Suprapubic skin (tissue), 4 donors: ENCODE measurements around the gene IL17F. TPM values are rescaled to one million over a fixed set of nuclear protein-coding genes. Genes with fewer than 3 reads are reported as not detected.

Source experiments
- DNase-seq, 2 donors: peaks; one replicate each; pipeline ENCODE4 v3.0.0-alpha.2; 2019; ENCODE audit warnings: low spot score in 2 of 2
- H3K27ac ChIP-seq: fragments of 200-600 bp; sonication (generic); one replicate; pipeline ENCODE4 v1.5.1; 2019
- H3K27me3 ChIP-seq: fragments of 200-600 bp; sonication (generic); one replicate; pipeline ENCODE4 v1.5.1; 2019
- H3K36me3 ChIP-seq: fragments of 200-600 bp; sonication (generic); one replicate; pipeline ENCODE4 v1.5.1; 2019
- H3K4me1 ChIP-seq: fragments of 200-600 bp; sonication (generic); one replicate; pipeline ENCODE4 v1.5.1; 2019
- H3K4me3 ChIP-seq: fragments of 200-600 bp; sonication (generic); one replicate; pipeline ENCODE4 v1.5.1; 2019; ENCODE audit warnings: mild to moderate bottlenecking
- H3K9me3 ChIP-seq: fragments of 200-600 bp; sonication (generic); one replicate; pipeline ENCODE4 v1.5.1; 2019
- CTCF ChIP-seq, 2 donors: fragments of 200-600 bp in 1 of 2; fragments of 450-650 bp in 1 of 2; sonication (generic) in 1 of 2; IDR thresholded peaks; one replicate each; pipeline ENCODE4 v1.5.1; 2016 to 2019; ENCODE audit warnings: antibody characterized with exemption in 2 of 2, mild to moderate bottlenecking in 1 of 2, moderate library complexity in 1 of 2
- EP300 ChIP-seq: sonication (generic); formaldehyde crosslinking; IDR thresholded peaks from one replicate; pipeline ENCODE4 v1.6.1; 2017; ENCODE audit warnings: antibody characterized with exemption
- POLR2A ChIP-seq, 2 donors: fragments of 450-650 bp; IDR thresholded peaks; one replicate each; pipeline ENCODE4 v1.6.1; 2017; ENCODE audit warnings: antibody characterized with exemption in 2 of 2, mild to moderate bottlenecking in 2 of 2, moderate library complexity in 2 of 2
- POLR2AphosphoS5 ChIP-seq, 3 donors: sonication (generic); formaldehyde crosslinking; IDR thresholded peaks; one replicate each; pipeline ENCODE4 v1.6.1; 2017; ENCODE audit warnings: antibody characterized with exemption in 3 of 3
- WGBS: methylation state at CpG from one replicate; pipeline ENCODE4 v1.1.5; 2018; 5-methylcytosine and 5-hydroxymethylcytosine counted together
- total RNA-seq, 4 donors: library from RNA; depleted of rRNA; stranded (reverse); fragments of >200 nt; gene quantifications; one replicate each; pipeline ENCODE4 v1.1.0, GENCODE V29; 2016

Gene IL17F
- total RNA-seq, 4 donors from 2014 or later: not detected

- WGBS: 90% methylated on average over 9 of the region's 9 CpGs
- Histone ChIP-seq H3K9me3 (no peaks in the 10 kb centered on the region), H3K4me3 (no peak overlapping the region), H3K27ac (no peak overlapping the region), H3K27me3 (no peaks in the 10 kb centered on the region), H3K4me1 (no peaks in the 10 kb centered on the region), H3K36me3 (peaks cover 96% of the 10 kb centered on the region)
- no peak for TF ChIP-seq POLR2A (IDR thresholded peaks at IDR 0.05)
- TF ChIP-seq EP300: no peak
- no peak for TF ChIP-seq CTCF (IDR thresholded peaks at IDR 0.05)
- TF ChIP-seq POLR2AphosphoS5 (IDR thresholded peaks at IDR 0.05): no peak
- no peak for DNase-seq
Measured at GRCh38 chr6:52271852-52272460, 27.7 kb upstream of the IL17F start.

DNA sequence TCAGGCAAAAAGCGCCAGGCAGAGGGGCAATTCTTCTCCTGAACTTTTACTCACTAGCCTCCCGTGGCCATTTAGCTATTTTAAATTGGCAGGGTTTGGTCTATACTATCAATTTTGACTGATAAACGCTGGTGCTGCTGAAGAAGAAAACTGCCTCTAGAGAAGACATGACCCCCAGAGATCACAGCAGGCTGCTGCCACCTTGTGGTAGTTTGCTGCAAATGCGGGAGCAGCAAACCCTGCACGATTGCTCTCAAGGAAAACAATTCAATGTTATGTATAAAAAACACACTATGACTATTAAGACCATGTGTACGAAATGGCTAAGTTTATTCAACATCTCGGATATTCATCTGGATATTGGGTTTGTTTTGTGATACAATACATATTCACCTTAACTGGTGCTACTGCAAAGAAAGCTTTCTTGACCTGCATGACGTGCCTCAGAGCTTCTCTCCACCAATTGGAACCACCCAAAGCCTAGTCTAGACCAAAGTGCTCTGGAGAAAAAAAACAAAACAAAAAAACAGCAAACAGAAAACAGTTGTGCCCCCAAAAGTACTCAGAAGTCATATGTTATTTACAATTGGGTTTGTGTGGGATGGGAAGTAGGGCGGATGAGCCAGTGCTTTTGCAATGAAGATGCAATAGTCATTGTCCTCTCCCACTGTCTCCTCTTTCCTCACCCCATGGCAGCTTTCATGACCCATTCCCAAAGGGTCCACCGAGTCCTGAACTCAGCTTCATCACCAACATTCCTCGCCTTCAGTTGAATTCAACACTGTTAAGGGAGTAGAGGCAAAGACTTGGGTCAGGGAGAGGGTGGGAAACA, 19.6 kb upstream of the IL17F start:
- 46% methylated on average over 11 of the region's 11 CpGs for WGBS
- no peak overlapping the region for H3K4me3 ChIP-seq
- H3K9me3 ChIP-seq: no peaks in the 10 kb centered on the region
- no peak overlapping the region for H3K27ac ChIP-seq
- no peaks in the 10 kb centered on the region for H3K27me3 ChIP-seq
- peak; percentile 68 to 87 for TF ChIP-seq CTCF (IDR thresholded peaks at IDR 0.05)
- no peak for TF ChIP-seq POLR2AphosphoS5 (IDR thresholded peaks at IDR 0.05)
- H3K4me1 ChIP-seq: no peaks in the 10 kb centered on the region
- DNase-seq: no peak
- H3K36me3 ChIP-seq: peaks cover 51% of the 10 kb centered on the region

DNA sequence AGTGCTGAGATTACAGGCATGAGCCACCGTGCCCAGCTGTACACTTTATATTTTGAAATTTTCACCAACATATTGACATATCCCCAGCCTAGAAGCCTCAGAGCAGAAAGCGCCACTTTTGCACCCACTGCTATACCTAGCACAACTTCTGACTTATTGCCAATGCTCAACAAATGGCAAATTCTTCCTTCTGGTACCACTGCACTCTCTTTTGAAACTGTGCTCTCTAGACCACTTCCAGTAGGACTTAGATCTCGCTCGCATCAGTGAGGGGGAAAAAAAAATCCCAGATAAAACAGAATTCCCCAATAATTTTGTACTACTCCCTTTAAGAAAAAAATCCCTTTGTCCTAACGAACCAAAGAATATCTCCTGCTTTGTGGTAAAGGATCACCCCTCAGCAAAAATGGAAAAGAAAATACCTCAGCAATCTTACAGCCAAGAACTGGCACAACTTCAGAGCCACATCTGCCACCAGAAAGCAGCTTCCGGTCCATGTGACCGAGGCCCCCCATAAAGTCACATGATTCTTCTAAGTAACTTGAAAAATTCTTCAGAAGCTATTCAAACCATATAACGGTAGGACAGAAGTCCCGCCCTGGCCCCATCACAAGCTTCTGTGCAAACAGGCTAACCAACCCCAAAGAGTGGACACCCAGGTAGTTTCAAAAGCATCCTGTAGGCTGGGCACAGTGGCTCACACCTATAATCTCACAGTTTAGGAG, 18.5 kb upstream of the IL17F start:
- peaks cover 40% of the 10 kb centered on the region for H3K36me3 ChIP-seq
- H3K27ac ChIP-seq: no peak overlapping the region

GRCh38 chr6:52261229-52261628, 16.9 kb upstream of the IL17F start:
- peaks cover 24% of the 10 kb centered on the region for H3K36me3 ChIP-seq
- 73% methylated on average over 6 of the region's 6 CpGs for WGBS
- H3K27me3 ChIP-seq: no peaks in the 10 kb centered on the region
- H3K27ac ChIP-seq: no peak overlapping the region
- no peak for DNase-seq
- TF ChIP-seq POLR2A (IDR thresholded peaks at IDR 0.05) (no peak), POLR2AphosphoS5 (IDR thresholded peaks at IDR 0.05) (no peak), CTCF (IDR thresholded peaks at IDR 0.05) (no peak), EP300 (no peak)
- no peaks in the 10 kb centered on the region for H3K4me1 ChIP-seq
- no peak overlapping the region for H3K4me3 ChIP-seq
- H3K9me3 ChIP-seq: no peaks in the 10 kb centered on the region

More for the DNA sequence above, 18.5 kb upstream of the IL17F start:
- no peak for DNase-seq
- 81% methylated on average over 9 of the region's 9 CpGs for WGBS
- Histone ChIP-seq H3K4me3 (no peak overlapping the region), H3K27me3 (no peaks in the 10 kb centered on the region), H3K4me1 (no peaks in the 10 kb centered on the region), H3K9me3 (no peaks in the 10 kb centered on the region)
- no peak for TF ChIP-seq EP300
- TF ChIP-seq CTCF (IDR thresholded peaks at IDR 0.05): no peak

DNA sequence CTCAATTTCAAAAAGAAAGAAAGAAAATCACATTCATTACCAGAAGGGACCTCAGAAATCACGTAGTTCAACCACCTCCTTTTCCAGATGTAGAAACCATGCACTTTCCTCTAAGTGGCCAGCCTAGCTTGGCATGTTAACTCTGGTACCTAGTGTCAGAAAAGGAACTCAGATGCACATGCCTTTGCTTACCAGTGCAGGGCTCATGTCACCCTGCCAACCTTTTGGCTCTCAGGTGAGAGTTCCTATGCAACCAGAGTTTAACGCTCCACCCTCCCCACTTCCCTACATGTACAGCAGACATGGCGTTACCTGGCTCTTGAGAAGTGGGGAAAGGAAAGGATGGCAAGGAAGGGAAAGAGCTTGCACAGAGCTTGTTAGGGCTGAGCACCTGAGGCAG, 16.3 kb upstream of the IL17F start:
- Histone ChIP-seq H3K36me3 (peaks cover 18% of the 10 kb centered on the region), H3K27me3 (peaks cover under 1% of the 10 kb centered on the region), H3K4me3 (no peak overlapping the region), H3K9me3 (no peaks in the 10 kb centered on the region), H3K27ac (no peak overlapping the region), H3K4me1 (no peaks in the 10 kb centered on the region)
- no peak for TF ChIP-seq CTCF (IDR thresholded peaks at IDR 0.05)
- no peak for TF ChIP-seq POLR2A (IDR thresholded peaks at IDR 0.05)
- TF ChIP-seq EP300: no peak
- no peak for TF ChIP-seq POLR2AphosphoS5 (IDR thresholded peaks at IDR 0.05)
- WGBS: 91% methylated on average over 3 of the region's 3 CpGs
- no peak for DNase-seq
